H1 (cell line): ENCODE data around the gene MRFAP1. TPM values are rescaled to one million over a fixed set of nuclear protein-coding genes. Genes with fewer than 3 reads are reported as not detected.

Experiments
- CTCF ChIA-PET: fragments of 300-600 bp; sonication (Branson Sonifier 250); formaldehyde crosslinking; loops from one replicate; lab custom pipeline; 2021; ENCODE audit not compliant: partially characterized antibody; lab: Charles Lee
- POLR2A ChIA-PET: fragments of 300-600 bp; sonication (Branson Sonifier 250); formaldehyde crosslinking; loops from one replicate; lab custom pipeline; 2021; ENCODE audit warnings: inconsistent platforms; ENCODE audit not compliant: partially characterized antibody; lab: Charles Lee
- DNase-seq, 2 experiments: peaks; one replicate each; pipeline versions ENCODE4 v3.0.0 to v3.0.0-alpha.2; 2010 to 2022; ENCODE audit warnings: low spot score in 2 of 2, low read depth in 1 of 2, mixed read lengths in 1 of 2
- FAIRE-seq: peaks from 2 replicates; lab custom pipeline; 2011; peaks lifted over from hg19 to GRCh38; lab: Jason Lieb, UNC
- H2AFZ ChIP-seq: 2 replicates; pipeline ENCODE4 v1.8.1; 2012; ENCODE audit warnings: low read length, inconsistent platforms
- H2AK5ac ChIP-seq: 2 replicates; pipeline ENCODE4 v1.6.1; 2013; ENCODE audit warnings: low read depth, low read length
- H2BK120ac ChIP-seq: replicated peaks from 2 replicates; pipeline ENCODE3; 2013; ENCODE audit warnings: low read depth, low read length, inconsistent platforms
- H2BK12ac ChIP-seq: 2 replicates; pipeline ENCODE4 v1.6.1; 2013; ENCODE audit warnings: low read depth, low read length
- H2BK15ac ChIP-seq: 2 replicates; pipeline ENCODE4 v1.6.1; 2013; ENCODE audit warnings: low read length
- H2BK20ac ChIP-seq: 2 replicates; pipeline ENCODE4 v1.6.1; 2013; ENCODE audit warnings: low read length
- H2BK5ac ChIP-seq: 2 replicates; pipeline ENCODE4 v1.6.1; 2013; ENCODE audit warnings: low read depth, low read length
- H3K14ac ChIP-seq: 2 replicates; pipeline ENCODE4 v1.6.1; 2013; ENCODE audit warnings: inconsistent platforms; ENCODE audit not compliant: insufficient read length
- H3K18ac ChIP-seq: 2 replicates; pipeline ENCODE4 v1.6.1; 2013; ENCODE audit warnings: low read length; ENCODE audit errors: extremely low read depth
- H3K23ac ChIP-seq: 2 replicates; pipeline ENCODE4 v1.6.1; 2013; ENCODE audit warnings: inconsistent platforms; ENCODE audit not compliant: insufficient read length
- H3K23me2 ChIP-seq: 2 replicates; pipeline ENCODE4 v1.6.1; 2013; ENCODE audit warnings: low read depth, low read length
- H3K27ac ChIP-seq: 2 replicates; pipeline ENCODE4 v1.6.1; 2011; ENCODE audit warnings: low read depth, low read length, inconsistent platforms
- H3K27me3 ChIP-seq, 4 experiments: replicated peaks in 1 of 4; 1 replicate in 1 of 4; 2 replicates in 3 of 4; pipeline versions ENCODE4 v1.6.1 to v1.8.1; 2011 to 2013; ENCODE audit warnings: low read length in 3 of 4, mild to moderate bottlenecking in 3 of 4, inconsistent platforms in 2 of 4, mixed read lengths in 2 of 4, moderate library complexity in 1 of 4; ENCODE audit not compliant: control insufficient read depth in 3 of 4, insufficient read depth in 3 of 4; ENCODE audit errors: extremely low read depth in 1 of 4
- H3K36me3 ChIP-seq, 4 experiments: 2 replicates each; pipeline versions ENCODE4 v1.6.1 to v1.8.1; 2011 to 2013; ENCODE audit warnings: mild to moderate bottlenecking in 4 of 4, low read length in 3 of 4, moderate library complexity in 2 of 4, control low read depth in 1 of 4, inconsistent platforms in 1 of 4; ENCODE audit not compliant: insufficient read depth in 4 of 4, control insufficient read depth in 2 of 4
- H3K4ac ChIP-seq: replicated peaks from 2 replicates; pipeline ENCODE3; 2013; ENCODE audit warnings: low read length, low read depth, mixed read lengths, inconsistent platforms; ENCODE audit not compliant: insufficient read length
- H3K4me1 ChIP-seq, 4 experiments: replicated peaks in 1 of 4; 1 replicate in 1 of 4; 2 replicates in 3 of 4; pipeline versions ENCODE4 v1.6.1 to v1.8.1; 2011 to 2013; ENCODE audit warnings: low read length in 3 of 4, inconsistent platforms in 2 of 4, mixed read lengths in 1 of 4; ENCODE audit not compliant: insufficient read depth in 4 of 4, control insufficient read depth in 3 of 4
- H3K4me2 ChIP-seq, 2 experiments: 2 replicates each; pipeline versions ENCODE4 v1.6.1 to v1.8.1; 2011 to 2013; ENCODE audit warnings: low read depth in 2 of 2, low read length in 2 of 2, control low read depth in 1 of 2, inconsistent platforms in 1 of 2, mild to moderate bottlenecking in 1 of 2; ENCODE audit not compliant: insufficient read depth in 1 of 2
- H3K4me3 ChIP-seq, 4 experiments: fragments of 200-600, 300-600 bp in 1 of 4; sonication (generic), shearing (Covaris generic), sonication (Bioruptor Twin) in 1 of 4; 2 replicates each; pipeline versions ENCODE4 v1.5.1 to v1.8.1; 2011 to 2016; ENCODE audit warnings: low read length in 4 of 4, low read depth in 3 of 4, control low read depth in 2 of 4, inconsistent platforms in 2 of 4, mild to moderate bottlenecking in 2 of 4, mixed read lengths in 1 of 4, moderate library complexity in 1 of 4; ENCODE audit not compliant: insufficient read depth in 2 of 4; ENCODE audit errors: extremely low read depth in 1 of 4
- H3K56ac ChIP-seq: replicated peaks from 2 replicates; pipeline ENCODE3; 2013; ENCODE audit warnings: low read depth, mild to moderate bottlenecking, mixed read lengths, low read length, inconsistent platforms; ENCODE audit not compliant: insufficient read length
- H3K79me1 ChIP-seq: 2 replicates; pipeline ENCODE4 v1.6.1; 2013; ENCODE audit warnings: low read depth, low read length, control low read depth
- H3K79me2 ChIP-seq, 2 experiments: 2 replicates each; pipeline versions ENCODE4 v1.6.1 to v1.8.1; 2012 to 2013; ENCODE audit warnings: low read length in 2 of 2, mild to moderate bottlenecking in 2 of 2, inconsistent platforms in 1 of 2; ENCODE audit not compliant: insufficient read depth in 2 of 2, control insufficient read depth in 1 of 2
- H3K9ac ChIP-seq, 4 experiments: replicated peaks in 1 of 4; 1 replicate in 1 of 4; 2 replicates in 3 of 4; pipeline versions ENCODE4 v1.6.1 to v1.8.1; 2011 to 2013; ENCODE audit warnings: low read depth in 3 of 4, low read length in 3 of 4, control low read depth in 2 of 4, mild to moderate bottlenecking in 2 of 4, moderate library complexity in 2 of 4, inconsistent platforms in 1 of 4; ENCODE audit errors: extremely low read depth in 1 of 4
- H3K9me3 ChIP-seq, 2 experiments: 2 replicates each; pipeline versions ENCODE4 v1.6.1 to v1.8.1; 2012 to 2013; ENCODE audit warnings: mild to moderate bottlenecking in 2 of 2, moderate library complexity in 2 of 2, control low read depth in 1 of 2, inconsistent platforms in 1 of 2, low read depth in 1 of 2, low read length in 1 of 2, mixed read lengths in 1 of 2; ENCODE audit not compliant: insufficient read depth in 2 of 2
- H4K20me1 ChIP-seq, 2 experiments: replicated peaks in 1 of 2; 2 replicates each; pipeline versions ENCODE3 to v1.8.1; 2011 to 2013; ENCODE audit warnings: inconsistent platforms in 2 of 2, low read length in 2 of 2, mild to moderate bottlenecking in 1 of 2; ENCODE audit not compliant: insufficient read depth in 2 of 2, control insufficient read depth in 1 of 2
- H4K5ac ChIP-seq: 2 replicates; pipeline ENCODE4 v1.6.1; 2013; ENCODE audit warnings: low read length, low read depth, mixed read lengths, inconsistent platforms; ENCODE audit not compliant: insufficient read length
- H4K8ac ChIP-seq: 2 replicates; pipeline ENCODE4 v1.8.0; 2013; ENCODE audit warnings: mild to moderate bottlenecking, moderate library complexity, low read length, inconsistent platforms; ENCODE audit not compliant: insufficient read depth; ENCODE audit errors: extremely low read depth
- H4K91ac ChIP-seq: replicated peaks from 2 replicates; pipeline ENCODE3; 2013; ENCODE audit warnings: low read length, mixed read lengths, inconsistent platforms; ENCODE audit not compliant: insufficient read length
- ASH2L ChIP-seq: fragments of 200-600, 300-600 bp; sonication (generic); IDR thresholded peaks from one replicate; pipeline ENCODE4 v1.7.1; 2017; ENCODE audit warnings: low read length
- ATF2 ChIP-seq: IDR thresholded peaks from 2 replicates; pipeline ENCODE4 v1.6.1; 2012; ENCODE audit warnings: low read length, inconsistent platforms
- BRCA1 ChIP-seq: IDR thresholded peaks from 2 replicates; pipeline ENCODE4 v1.6.1; 2012; ENCODE audit warnings: low read depth, low read length, improper control_type of control experiment
- NRF1 ChIP-seq: IDR thresholded peaks from 2 replicates; pipeline ENCODE4 v1.6.1; 2011; ENCODE audit warnings: mild to moderate bottlenecking, low read depth, low read length, improper control_type of control experiment
- PHF8 ChIP-seq: fragments of 200-600 bp; sonication (generic); conservative IDR thresholded peaks from 2 replicates; pipeline ENCODE4 v1.7.1; 2012; ENCODE audit warnings: low read depth, mild to moderate bottlenecking, inconsistent platforms, low read length, moderate library complexity
- POLR2A ChIP-seq, 2 experiments: IDR thresholded peaks; 1 replicate in 1 of 2; 2 replicates in 1 of 2; pipeline ENCODE4 v1.6.1; 2011; ENCODE audit warnings: low read depth in 2 of 2, low read length in 2 of 2, mild to moderate bottlenecking in 2 of 2; ENCODE audit errors: control extremely low read depth in 1 of 2
- RXRA ChIP-seq: IDR thresholded peaks from 2 replicates; pipeline ENCODE4 v1.6.1; 2011; ENCODE audit warnings: low read depth, mild to moderate bottlenecking, low read length, moderate library complexity; ENCODE audit not compliant: insufficient read depth
- SIX5 ChIP-seq: IDR thresholded peaks from 2 replicates; pipeline ENCODE4 v1.6.1; 2011; ENCODE audit warnings: mild to moderate bottlenecking, low read depth, low read length
- SP1 ChIP-seq: IDR thresholded peaks from 2 replicates; pipeline ENCODE4 v1.6.1; 2011; ENCODE audit warnings: low read depth, low read length
- WGBS, 2 experiments: shearing (Covaris generic) in 1 of 2; methylation state at CpG; one replicate each; pipeline versions ENCODE4 v1.1.6 to v1.1.7; 2013 to 2015; ENCODE audit warnings: low lambda C conversion rate in 2 of 2, mixed read lengths in 2 of 2, inconsistent platforms in 1 of 2, low coverage in 1 of 2, missing lambda C conversion rate in 1 of 2; ENCODE audit not compliant: insufficient replicate concordance in 2 of 2, insufficient coverage in 1 of 2, insufficient read length in 1 of 2; ENCODE audit errors: extremely low coverage in 1 of 2, missing lambda C conversion rate in 1 of 2; 5-methylcytosine and 5-hydroxymethylcytosine counted together
- polyA plus RNA-seq, 7 experiments: library from polyadenylated mRNA; depleted of rRNA in 3 of 7; stranded (reverse) in 5 of 7; unstranded in 2 of 7; fragments of >200 nt in 5 of 7; fragments of 200-250 nt in 2 of 7; gene quantifications; 1 replicate in 5 of 7; 2 replicates in 1 of 7; 4 replicates in 1 of 7; pipeline versions ENCODE4 v1.2.1 to v1.2.3, GENCODE V29; 2011 to 2013; ENCODE audit warnings: missing spikeins in 2 of 7, mixed read lengths in 2 of 7
- total RNA-seq: library from RNA; stranded (reverse); fragmentation: NEBNext Ultra II Directional; extraction: Animal tissue kit (Norgen Biotek cat#: 25700); gene quantifications from 2 replicates; pipeline ENCODE4 v1.2.1, GENCODE V29; 2021
- TF ChIP-seq, protein P1 (sequence below): IDR thresholded peaks from 2 replicates; pipeline ENCODE4 v1.6.1; 2012; ENCODE audit warnings: inconsistent platforms

MRFAP1 gene
- total and polyA plus RNA-seq, 2 of the 8 experiments (the other 6 are each of a cell fraction or from before 2014, with no cell fraction given), result 108 to 307 TPM

GRCh38 chr4:6658209-6658595 lies 17.7 kb downstream of the MRFAP1 start:
- Histone ChIP-seq H2BK5ac (peak overlapping the region; percentile 52; the same call in 1 of the 2 replicates), H3K79me1 (no peaks in the 10 kb centered on the region), H3K4me2 (peak overlapping the region; percentile 73 to 90), H3K4me3 (peak overlapping the region in 2 of 4 experiments; percentile 28 to 56; a peak in 4 of 8 replicates), H3K9me3 (no peaks in the 10 kb centered on the region), H4K91ac (no peak overlapping the region), H3K4ac (no peak overlapping the region), H4K5ac (no peak overlapping the region), H3K56ac (no peak overlapping the region), H3K4me1 (no peaks in the 10 kb centered on the region; a peak in 2 of 7 replicates), H2BK20ac (no peak overlapping the region), H2AK5ac (no peak overlapping the region), H4K8ac (no peak overlapping the region), H2BK120ac (no peak overlapping the region), H3K36me3 (no peaks in the 10 kb centered on the region), H2BK12ac (no peak overlapping the region), H3K23ac (no peak overlapping the region), H2BK15ac (peak overlapping the region; percentile 61; the same call in 1 of the 2 replicates), H3K9ac (no peak overlapping the region), H3K23me2 (peaks cover 6% of the 10 kb centered on the region; the same call in 1 of the 2 replicates), H3K18ac (0 out of 2 replicates have a peak overlapping the region, but pooled peaks have one; percentile 48), H3K27ac (no peak overlapping the region), H3K79me2 (no peaks in the 10 kb centered on the region), H4K20me1 (no peaks in the 10 kb centered on the region), H2AFZ (peak overlapping the region; percentile 43), H3K27me3 (peaks cover 0 to 24% (median 16%) of the 10 kb centered on the region in 4 experiments; a peak in 5 of 7 replicates), H3K14ac (no peak overlapping the region)
- DNase-seq (no peak), FAIRE-seq (no peak)
- POLR2A ChIA-PET, result interaction anchor here (0.6 to 1.5 kb wide), 7 partner anchors 9 to 45 kb away, joined by 3 to 5 read pairs (median 3); partner anchors contain the start of gene MRFAP1
- CTCF ChIA-PET, result interaction anchor here (0.7 to 2.2 kb wide), 7 partner anchors 10 to 1117 kb away, joined by 3 to 8 read pairs (median 3); no protein-coding TSS in a partner anchor
- WGBS, 2 experiments, result 83% methylated on average over 7 of the region's 7 CpGs; no CpG with 5 or more reads in 1 of the 2 experiments
- TF ChIP-seq RXRA, result no peak
- TF ChIP-seq ATF2, result no peak
- no peak for TF ChIP-seq BRCA1
- no peak for TF ChIP-seq PHF8
- no peak for TF ChIP-seq ASH2L
- TF ChIP-seq NRF1, result no peak
- no peak for TF ChIP-seq SIX5
- TF ChIP-seq SP1, result no peak
- TF ChIP-seq, protein P1, sequence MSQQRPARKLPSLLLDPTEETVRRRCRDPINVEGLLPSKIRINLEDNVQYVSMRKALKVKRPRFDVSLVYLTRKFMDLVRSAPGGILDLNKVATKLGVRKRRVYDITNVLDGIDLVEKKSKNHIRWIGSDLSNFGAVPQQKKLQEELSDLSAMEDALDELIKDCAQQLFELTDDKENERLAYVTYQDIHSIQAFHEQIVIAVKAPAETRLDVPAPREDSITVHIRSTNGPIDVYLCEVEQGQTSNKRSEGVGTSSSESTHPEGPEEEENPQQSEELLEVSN, result no peak
- TF ChIP-seq POLR2A (IDR thresholded peaks at IDR 0.05; ENCODE audit: control extremely low read depth in 1 of 2, low read depth in 2 of 2, low read length in 2 of 2), result no peak
